UCSD-AML1 (cell line): ENCODE data around the gene TLR6.
"Not testable (repeated sequence)": the region's sequence is repeated elsewhere in the genome, so short reads cannot be mapped to it uniquely, and the experiment has no call there.

ENCODE experiments used
- DNase-seq: peaks from one replicate; lab custom pipeline; 2025; ENCODE audit not compliant: unreplicated experiment; lab: John Stamatoyannopoulos, UW

TLR6 gene

DNA sequence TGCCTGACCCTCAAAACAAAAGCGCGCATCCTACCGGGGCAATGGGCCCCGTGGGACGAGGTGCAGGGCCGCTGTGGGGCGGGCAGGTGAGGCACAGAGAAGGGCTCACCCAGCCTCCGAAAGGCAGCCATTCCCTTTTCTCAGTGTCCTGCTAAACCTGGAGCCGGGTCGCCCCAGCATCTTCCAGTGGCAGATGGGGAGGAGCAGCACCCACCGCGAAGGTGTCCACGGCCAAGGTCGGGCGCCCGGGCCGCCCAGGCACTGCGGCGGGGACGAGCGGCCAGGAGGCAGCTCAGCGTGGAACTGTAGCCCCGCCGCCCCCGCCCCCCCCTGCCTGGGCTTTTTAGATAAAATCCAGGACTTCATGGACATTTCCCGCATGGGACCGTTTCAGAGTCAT lies 32.9 kb downstream of the TLR6 start:
- no peak for DNase-seq

- DNase-seq: no peak
Measured at GRCh38 chr4:38822748-38823303, 33.8 kb downstream of the TLR6 start.

- DNase-seq: no peak
Measured at GRCh38 chr4:38821739-38822138, 34.9 kb downstream of the TLR6 start.

GRCh38 chr4:38820329-38821061 lies 36.1 kb downstream of the TLR6 start:
- no peak for DNase-seq

DNA sequence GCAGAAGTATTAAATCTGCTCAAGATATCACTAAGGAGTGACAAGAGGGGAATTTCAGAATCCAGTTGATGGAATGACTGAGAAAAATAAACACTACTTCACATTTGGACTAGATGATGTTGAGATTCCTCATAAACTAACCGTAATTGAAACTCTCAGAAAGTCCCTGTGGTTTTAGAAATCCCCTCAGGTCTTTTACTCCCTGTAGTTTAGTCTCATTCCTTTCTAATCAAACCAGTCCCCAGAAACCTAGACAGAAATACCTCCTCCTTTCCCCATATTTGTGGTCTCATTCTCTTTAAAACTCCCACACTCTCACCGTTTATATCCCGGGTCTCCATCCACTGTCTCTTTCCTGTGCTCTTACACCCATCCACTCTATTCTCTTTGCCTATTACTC lies 37.0 kb downstream of the TLR6 start:
- DNase-seq: no peak

DNA sequence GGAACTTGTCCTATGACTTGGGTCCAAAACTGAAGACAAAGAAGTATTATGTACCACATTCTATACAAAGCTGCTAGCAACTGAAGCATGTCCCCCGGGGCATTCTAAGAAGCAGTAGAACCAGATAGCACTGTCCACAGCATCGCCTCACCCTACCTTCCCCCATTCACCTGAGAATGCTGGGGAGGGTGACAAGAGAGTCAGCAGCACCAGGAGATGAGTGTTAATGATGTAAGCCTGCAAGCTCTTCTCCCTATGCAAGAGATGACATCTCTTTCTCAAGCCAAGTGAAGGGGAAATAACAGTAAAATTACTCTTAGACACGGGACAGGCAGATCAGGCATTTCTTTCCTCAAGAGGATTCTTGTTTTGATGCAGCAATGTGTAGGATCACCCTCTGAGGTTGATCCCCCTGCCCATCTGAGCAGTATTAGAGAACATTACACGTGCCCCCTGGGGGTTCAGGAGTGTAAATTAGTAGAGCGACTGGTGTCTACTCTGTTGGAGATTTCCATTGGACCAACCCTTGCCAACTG lies 38.1 kb downstream of the TLR6 start:
- no peak for DNase-seq

- DNase-seq: no peak
Measured at GRCh38 chr4:38815885-38816782, 40.5 kb downstream of the TLR6 start.

GRCh38 chr4:38814386-38814785 lies 42.2 kb downstream of the TLR6 start:
- no peak for DNase-seq

- DNase-seq: no peak
Measured at GRCh38 chr4:38811297-38811696, 45.3 kb downstream of the TLR6 start.

GRCh38 chr4:38807462-38807861 lies 49.2 kb downstream of the TLR6 start:
- not testable (repeated sequence) for DNase-seq

DNA sequence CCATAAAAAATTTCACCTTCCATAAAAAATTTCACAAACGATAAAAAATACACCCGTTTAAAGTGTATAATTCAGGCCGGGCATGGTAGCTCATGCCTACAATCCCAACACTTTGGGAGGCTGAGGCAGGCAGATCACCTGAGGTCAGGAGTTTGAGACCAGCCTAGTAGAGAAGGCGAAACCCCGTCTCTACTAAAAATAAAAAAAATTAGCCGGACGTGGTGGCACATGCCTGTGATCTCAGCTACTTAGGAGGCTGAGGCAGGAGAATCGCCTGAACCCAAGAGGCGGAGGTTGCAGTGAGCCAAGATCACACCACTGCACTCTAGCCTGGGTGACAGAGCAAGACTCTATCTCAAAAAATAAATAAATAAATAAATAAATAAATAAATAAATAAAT lies 50.4 kb downstream of the TLR6 start:
- not testable (repeated sequence) for DNase-seq

DNA sequence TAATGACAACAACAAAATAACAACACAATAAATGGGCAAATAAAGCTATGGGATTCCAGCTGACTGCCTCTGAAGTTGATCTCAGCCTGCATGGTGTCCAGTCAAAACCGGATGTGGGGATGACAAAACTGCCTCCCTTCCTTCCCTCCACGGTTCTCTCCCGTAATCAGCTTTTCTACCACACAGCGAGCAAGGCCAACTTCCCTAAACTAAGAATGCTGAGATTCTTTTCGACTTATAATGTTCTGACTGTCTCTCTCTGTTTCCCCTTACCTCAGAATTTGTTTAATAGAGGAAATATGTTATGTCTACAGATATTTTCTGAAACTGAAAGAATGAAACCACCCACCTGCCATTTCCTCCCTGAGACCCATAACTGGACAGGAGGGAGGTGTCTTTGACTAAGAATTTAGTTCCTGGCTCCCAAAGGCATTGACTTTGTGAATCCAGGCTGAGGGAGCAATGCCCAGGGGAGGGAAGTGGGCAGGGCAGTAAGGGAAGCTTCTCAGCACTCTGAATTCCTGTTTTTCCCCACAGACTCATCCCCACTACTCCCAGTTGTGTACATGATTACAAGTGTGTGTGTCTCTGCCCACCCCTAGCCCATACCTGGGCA lies 51.0 kb downstream of the TLR6 start:
- DNase-seq: peak; percentile 51

DNA sequence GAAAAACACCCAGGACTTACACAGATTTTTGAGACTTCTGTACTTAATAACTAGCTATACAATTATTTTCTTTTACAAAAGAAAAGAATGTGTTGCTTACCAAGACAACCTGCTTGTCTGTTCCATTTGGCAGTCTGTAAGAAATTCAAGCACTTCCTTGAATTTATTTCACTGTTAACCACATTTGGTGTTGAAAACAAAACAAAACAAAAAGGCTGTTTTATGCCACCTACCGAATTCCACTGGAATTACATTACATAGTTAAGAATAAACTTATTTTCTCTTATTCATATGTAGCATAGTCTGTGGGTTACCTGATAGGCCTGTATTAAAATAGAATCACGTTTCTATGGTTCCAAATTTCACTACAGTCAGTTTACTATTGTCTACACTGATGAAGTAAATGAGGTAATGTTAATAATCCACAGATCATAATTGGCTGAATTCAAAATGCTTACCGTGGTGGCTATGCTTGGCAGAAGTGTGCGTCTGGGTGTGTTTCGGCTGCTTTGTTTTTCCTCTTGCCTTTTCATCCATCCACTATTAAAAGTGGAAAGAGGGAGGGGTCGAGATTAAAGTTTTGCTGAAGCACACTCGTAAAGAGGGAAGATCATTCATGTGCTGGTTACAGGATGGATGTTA lies 51.8 kb downstream of the TLR6 start, which contains the start of gene TLR1:
Gene TLR1, minus strand, starts transcription at position 138 of the 642 bp plus-strand sequence. CDS start 5,960 bp downstream, outside the sequence.
- no peak for DNase-seq

- DNase-seq: no peak
Measured at GRCh38 chr4:38803833-38804653, 52.6 kb downstream of the TLR6 start.

- no peak for DNase-seq
Measured at GRCh38 chr4:38802561-38803355, 53.9 kb downstream of the TLR6 start.

- no peak for DNase-seq
Measured at GRCh38 chr4:38800961-38801450, 55.6 kb downstream of the TLR6 start.

DNA sequence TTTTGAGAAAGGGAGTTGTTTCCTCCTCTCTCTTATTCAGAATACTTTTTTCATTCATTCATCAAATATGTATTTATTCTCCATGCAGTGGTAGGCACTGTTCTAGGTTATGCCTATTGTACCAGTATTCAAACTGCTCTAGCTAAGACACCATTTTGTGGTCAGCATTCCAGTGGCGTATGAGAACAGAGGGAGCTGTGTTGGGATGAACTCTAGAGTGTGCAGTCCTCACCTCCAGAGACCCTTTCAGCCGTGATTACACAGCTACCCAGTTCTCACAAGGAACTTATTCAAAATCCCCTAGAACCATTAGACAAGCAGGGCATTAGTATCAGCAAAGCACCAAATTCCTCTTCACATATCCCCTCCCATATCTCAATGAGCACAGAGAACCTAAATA lies 56.3 kb downstream of the TLR6 start:
- DNase-seq: no peak

DNA sequence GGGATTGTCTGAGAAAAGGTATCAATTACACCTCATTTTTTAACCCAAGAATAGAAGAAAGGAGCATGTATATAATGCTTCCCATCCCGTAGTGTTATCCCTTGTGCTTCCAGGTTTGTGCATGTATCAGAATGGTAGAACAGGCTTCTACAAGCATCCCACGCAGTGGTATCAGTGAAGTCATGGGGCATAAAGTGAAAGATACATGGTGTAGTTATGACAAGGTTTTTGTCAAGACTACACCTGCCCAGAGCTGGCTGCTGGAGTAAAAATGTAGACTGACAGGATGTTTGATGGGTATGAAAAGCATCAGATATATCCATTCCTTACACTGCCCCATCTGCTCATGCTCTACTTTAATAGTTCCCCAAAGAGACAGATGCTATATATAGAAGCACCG lies 61.5 kb downstream of the TLR6 start:
- no peak for DNase-seq

GRCh38 chr4:38794051-38794450 lies 62.6 kb downstream of the TLR6 start:
- DNase-seq: no peak
